Activated CD4-positive, alpha-beta T cell treated with anti-CD3 and anti-CD28 coated beads, Interleukin-2, amount 50 U/mL, for 1 hour (primary cell): ENCODE results near the gene PRRT1.
A peak's percentile ranks its signal among the peaks of the same experiment; 100 is the strongest.

Experiments
- DNase-seq: peaks from one replicate; pipeline ENCODE4 v3.0.0-alpha.2; 2020

PRRT1 gene

DNA sequence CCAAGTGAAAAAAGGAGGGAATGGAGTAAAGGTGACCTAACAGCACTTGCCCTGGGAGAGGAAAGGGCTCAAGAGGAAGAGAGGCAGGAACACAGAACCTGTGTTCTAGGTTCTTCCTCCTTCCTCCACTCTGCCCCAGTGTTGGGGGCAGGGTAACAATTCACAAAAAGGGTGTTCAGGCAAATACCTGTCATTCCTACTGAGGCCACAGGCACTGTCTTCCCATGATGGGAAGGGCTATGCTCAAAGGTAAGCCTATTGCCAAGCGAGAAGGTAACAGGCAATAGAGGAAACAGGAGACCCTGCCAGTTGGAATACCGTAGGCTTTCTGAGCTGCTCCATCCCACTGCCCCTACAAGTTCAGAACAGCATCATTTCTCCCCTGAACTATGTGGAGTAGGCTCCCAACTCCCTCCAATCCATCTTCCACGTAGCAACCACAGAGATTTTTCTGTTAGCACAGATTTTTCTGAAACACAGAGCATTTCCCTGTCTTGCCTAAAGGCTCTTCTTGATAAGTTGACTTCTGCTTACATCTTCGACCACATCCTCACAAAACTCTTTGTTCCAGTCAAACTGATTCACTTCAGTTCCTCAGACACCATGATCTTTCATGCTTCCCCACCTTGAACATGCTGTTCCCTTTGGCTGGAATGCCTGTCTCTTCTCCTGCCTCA is 21.4 kb upstream of the PRRT1 start:
- DNase-seq: no peak

- no peak for DNase-seq
Observed at GRCh38 chr6:32171234-32171633, 19.5 kb upstream of the PRRT1 start.

- no peak for DNase-seq
Observed at GRCh38 chr6:32170294-32170693, 18.6 kb upstream of the PRRT1 start.

DNA sequence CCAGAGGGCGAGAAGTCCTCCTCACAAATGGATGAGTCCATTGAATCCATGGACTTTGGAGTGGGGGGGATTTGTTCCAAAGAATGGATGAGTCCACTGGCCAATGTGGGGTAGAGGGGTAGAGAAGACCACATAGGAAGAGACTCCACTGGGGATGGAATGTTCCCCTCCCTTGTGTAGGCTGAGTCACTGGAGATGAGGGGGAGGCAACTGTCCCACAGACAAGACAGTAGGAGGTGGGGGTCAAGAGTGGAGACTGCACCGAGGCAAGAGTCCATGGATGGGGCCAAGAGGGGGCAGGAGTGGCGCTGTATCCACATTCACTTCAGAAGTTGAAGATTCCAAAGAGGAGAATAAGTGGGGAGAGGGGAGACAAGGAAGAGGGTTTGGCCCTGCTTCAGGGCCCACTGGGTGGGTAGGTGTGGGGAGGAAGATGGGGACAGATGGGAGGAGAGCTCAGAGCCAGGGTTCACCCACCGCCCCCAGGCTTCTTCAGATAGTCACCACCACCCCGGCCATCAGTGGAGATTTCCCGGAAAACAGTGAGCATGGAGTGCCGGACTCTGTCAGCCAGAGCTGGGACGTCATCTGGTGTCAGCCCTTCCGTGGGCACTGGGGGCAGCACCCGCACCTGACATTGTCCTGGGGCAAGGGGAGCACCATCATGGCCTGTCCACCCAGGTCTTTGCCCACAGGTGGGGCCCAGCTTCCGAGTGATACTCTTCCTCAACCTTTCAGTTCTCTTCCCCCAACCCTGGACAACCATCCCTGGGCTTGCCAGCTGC is 17.3 kb upstream of the PRRT1 start:
- no peak for DNase-seq

GRCh38 chr6:32168350-32168749 is 16.6 kb upstream of the PRRT1 start:
- DNase-seq: no peak

GRCh38 chr6:32167761-32168262 is 16.1 kb upstream of the PRRT1 start:
- DNase-seq: no peak

GRCh38 chr6:32167154-32167760 is 15.5 kb upstream of the PRRT1 start:
- DNase-seq: no peak

DNA sequence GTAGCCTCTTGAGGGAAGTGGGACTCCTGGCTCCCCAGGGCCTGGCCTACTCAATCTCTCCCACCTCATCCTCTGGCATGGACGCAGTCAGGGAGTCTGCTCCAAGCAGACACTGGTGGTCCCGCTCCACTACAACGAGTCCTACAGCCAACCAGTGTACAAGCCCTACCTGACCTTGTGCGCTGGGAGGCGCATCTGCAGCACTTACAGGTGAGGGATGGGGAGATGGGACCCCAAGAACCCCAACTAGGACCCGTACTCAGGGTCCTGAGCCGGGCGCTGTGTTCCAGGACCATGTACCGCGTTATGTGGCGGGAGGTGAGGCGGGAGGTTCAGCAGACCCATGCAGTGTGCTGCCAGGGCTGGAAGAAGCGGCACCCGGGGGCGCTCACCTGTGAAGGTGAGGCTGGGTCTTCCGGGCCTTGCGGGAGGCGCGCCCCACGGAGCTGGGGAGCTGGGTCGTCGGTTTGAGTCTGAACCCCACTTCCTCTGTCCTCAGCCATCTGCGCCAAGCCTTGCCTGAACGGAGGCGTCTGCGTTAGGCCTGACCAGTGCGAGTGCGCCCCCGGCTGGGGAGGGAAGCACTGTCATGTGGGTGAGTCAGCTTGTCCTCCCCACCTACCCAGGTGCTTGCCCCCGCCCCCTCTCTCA is 14.8 kb upstream of the PRRT1 start:
- no peak for DNase-seq

DNA sequence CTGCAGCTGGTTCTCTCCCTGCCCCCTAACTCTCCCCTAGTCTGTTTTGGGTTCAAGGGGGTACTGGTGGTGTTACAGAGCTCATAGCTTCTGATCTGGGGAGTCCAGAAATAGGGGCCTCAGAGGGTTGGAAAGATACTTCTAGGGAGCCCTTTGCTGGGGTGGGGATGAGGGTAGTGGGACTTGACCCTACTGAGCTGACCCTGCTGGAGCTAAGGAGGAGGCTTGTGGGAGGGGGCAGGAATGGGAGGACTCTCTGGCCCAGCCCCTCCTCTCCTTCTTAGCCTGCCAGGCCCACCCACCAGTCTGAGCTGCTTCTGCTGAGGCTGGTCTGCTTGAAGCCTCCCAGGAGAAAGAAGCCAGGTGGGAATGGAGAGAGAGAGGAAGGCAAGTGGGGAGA is 12.6 kb upstream of the PRRT1 start, which contains the start of gene EGFL8:
TSS of gene EGFL8 (plus strand) at position 301 of the 400 bp plus-strand sequence. CDS start 1,571 bp downstream, outside the sequence.
- DNase-seq: no peak

GRCh38 chr6:32163559-32164258 is 12.0 kb upstream of the PRRT1 start:
- no peak for DNase-seq

- DNase-seq: no peak
Observed at GRCh38 chr6:32158052-32158451, 6.3 kb upstream of the PRRT1 start.

DNA sequence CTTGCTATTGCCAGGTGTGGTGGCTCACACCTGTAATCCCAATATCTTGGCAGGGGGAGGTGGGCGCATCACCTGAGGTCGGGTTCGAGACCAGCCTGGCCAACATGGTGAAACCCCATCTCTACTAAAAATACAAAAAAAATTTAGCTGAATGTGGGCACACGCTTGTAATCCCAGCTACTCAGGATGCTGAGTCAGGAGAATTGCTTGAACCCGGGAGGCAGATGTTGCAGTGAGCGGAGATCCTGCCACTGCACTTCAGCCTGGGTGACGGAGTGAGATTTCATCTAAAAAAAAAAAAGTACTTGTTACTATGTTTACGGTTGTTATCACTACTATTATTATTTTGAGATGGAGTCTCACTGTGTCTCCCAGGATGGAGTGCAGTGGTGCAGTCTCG is 5.2 kb upstream of the PRRT1 start:
- DNase-seq: no peak

DNA sequence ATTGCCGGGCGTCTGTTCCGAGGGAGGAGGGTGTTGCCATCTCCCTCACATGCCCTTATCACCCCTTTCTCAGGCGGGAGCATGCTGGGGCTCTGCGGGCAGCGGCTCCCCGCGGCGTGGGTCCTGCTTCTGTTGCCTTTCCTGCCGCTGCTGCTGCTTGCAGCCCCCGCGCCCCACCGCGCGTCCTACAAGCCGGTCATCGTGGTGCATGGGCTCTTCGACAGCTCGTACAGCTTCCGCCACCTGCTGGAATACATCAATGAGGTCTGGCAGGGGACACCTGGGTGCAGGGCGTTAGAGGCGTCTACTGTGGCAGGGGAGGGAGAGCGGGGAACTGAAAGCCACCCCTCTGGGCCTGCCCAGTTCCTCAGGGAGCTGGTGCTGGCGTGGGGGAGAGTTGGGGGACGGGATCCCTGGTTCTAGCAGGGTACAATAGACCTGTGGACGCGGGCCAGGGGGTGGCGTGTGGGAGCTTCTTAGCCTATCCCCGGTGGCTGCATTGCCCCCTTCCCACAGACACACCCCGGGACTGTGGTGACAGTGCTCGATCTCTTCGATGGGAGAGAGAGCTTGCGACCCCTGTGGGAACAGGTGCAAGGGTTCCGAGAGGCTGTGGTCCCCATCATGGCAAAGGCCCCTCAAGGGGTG is 2.9 kb upstream of the PRRT1 start:
- peak; percentile 60 for DNase-seq

GRCh38 chr6:32153564-32154513 is 2.1 kb upstream of the PRRT1 start, which contains the start of gene PPT2:
PPT2 (plus strand) TSS chr6:32154141; CDS start chr6:32154595, 454 bp downstream.
- DNase-seq: peak; percentile 64

DNA sequence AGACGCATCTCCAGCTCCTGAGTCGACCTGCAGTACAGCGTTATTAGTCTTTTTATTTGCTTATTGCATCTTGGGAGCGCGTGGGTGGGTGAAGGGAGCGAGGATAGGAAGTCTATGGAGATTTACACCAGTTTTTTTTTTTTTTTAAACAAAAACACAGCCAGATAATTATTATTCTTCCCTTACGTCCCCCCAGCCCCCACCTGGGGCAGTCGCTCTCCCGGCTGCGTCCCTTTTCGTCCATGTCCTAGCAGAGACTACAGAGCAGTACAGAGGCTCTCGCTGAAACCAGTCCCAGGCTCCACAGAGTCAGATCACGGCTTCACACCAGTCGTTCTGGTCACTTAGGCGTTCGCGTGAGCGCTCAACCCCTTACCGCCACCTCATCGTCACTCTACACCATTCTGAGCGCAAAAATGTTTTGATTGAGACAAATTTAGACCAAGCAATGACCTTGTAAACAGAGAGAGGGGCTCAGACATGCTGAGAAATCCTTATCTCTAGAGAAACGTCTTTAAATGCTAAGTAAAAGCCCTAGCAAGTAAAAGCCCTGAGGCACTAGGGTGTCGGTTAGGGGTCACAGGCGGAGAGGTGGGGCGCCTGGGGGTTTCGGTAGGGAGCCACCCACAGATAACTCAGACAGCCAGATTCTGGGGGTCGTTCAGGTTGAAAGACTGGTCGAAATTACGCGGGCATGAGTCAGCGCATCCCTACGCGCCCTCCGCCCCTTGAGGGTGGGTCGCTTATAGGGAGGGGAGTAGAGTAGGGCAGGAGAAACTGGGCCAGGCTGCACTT is 1.2 kb upstream of the PRRT1 start:
- no peak for DNase-seq

GRCh38 chr6:32151181-32151862 is 417 bp downstream of the PRRT1 start:
- no peak for DNase-seq

- DNase-seq: no peak
Observed at GRCh38 chr6:32149932-32150870, 1.5 kb downstream of the PRRT1 start.
